Astrocyte (in vitro differentiated cells and primary cell): ENCODE measurements around the gene ADGRB3. TPM values are rescaled to one million over a fixed set of nuclear protein-coding genes. Genes with fewer than 3 reads are reported as not detected.

Experiments used
- DNase-seq: peaks from one replicate; pipeline ENCODE4 v3.0.0-alpha.2; 2010; ENCODE audit warnings: low read depth
- FAIRE-seq: peaks from 2 replicates; lab custom pipeline; 2011; peaks lifted over from hg19 to GRCh38; lab: Jason Lieb, UNC
- H2AFZ ChIP-seq: 2 replicates; pipeline ENCODE4 v1.6.0; 2012; ENCODE audit warnings: low read depth, low read length, inconsistent platforms
- H3K27ac ChIP-seq: 2 replicates; pipeline ENCODE4 v1.5.1; 2011; ENCODE audit warnings: low read depth, low read length, inconsistent platforms
- H3K27me3 ChIP-seq: 2 replicates; pipeline ENCODE4 v1.6.0; 2011; ENCODE audit warnings: low read length, inconsistent platforms; ENCODE audit not compliant: insufficient read depth
- H3K36me3 ChIP-seq: 2 replicates; pipeline ENCODE4 v1.5.1; 2011; ENCODE audit warnings: low read length, inconsistent platforms; ENCODE audit not compliant: insufficient read depth
- H3K4me1 ChIP-seq: 2 replicates; pipeline ENCODE4 v1.5.1; 2011; ENCODE audit warnings: low read length, inconsistent platforms; ENCODE audit not compliant: insufficient read depth
- H3K4me2 ChIP-seq: 2 replicates; pipeline ENCODE4 v1.6.0; 2012; ENCODE audit warnings: low read length, inconsistent platforms
- H3K4me3 ChIP-seq: 2 replicates; pipeline ENCODE4 v1.5.1; 2011; ENCODE audit warnings: low read depth, mild to moderate bottlenecking, low read length, inconsistent platforms; ENCODE audit not compliant: insufficient read depth
- H3K79me2 ChIP-seq: 2 replicates; pipeline ENCODE4 v1.6.0; 2012; ENCODE audit warnings: mild to moderate bottlenecking, low read length, inconsistent platforms; ENCODE audit not compliant: insufficient read depth
- H3K9ac ChIP-seq: 2 replicates; pipeline ENCODE4 v1.6.0; 2012; ENCODE audit warnings: mild to moderate bottlenecking, low read length, inconsistent platforms
- H3K9me3 ChIP-seq: 2 replicates; pipeline ENCODE4 v1.5.1; 2012; ENCODE audit warnings: low read depth, mild to moderate bottlenecking, low read length, inconsistent platforms; ENCODE audit not compliant: insufficient read depth
- H4K20me1 ChIP-seq: 2 replicates; pipeline ENCODE4 v1.6.0; 2012; ENCODE audit warnings: low read length, inconsistent platforms; ENCODE audit not compliant: insufficient read depth
- H3K27ac Mint-ChIP-seq: one replicate; pipeline ENCODE4 v1.8.0; 2021; ENCODE audit warnings: mild to moderate bottlenecking, mixed read lengths; ENCODE audit not compliant: unreplicated experiment
- H3K27me3 Mint-ChIP-seq: one replicate; pipeline ENCODE4 v1.8.0; 2021; ENCODE audit warnings: low read depth, mixed read lengths; ENCODE audit not compliant: unreplicated experiment
- H3K36me3 Mint-ChIP-seq: one replicate; pipeline ENCODE4 v1.8.0; 2021; ENCODE audit warnings: low read depth, mixed read lengths; ENCODE audit not compliant: unreplicated experiment
- H3K4me1 Mint-ChIP-seq: one replicate; pipeline ENCODE4 v1.8.0; 2021; ENCODE audit warnings: low read depth, mixed read lengths; ENCODE audit not compliant: unreplicated experiment
- H3K4me3 Mint-ChIP-seq: one replicate; pipeline ENCODE4 v1.8.0; 2021; ENCODE audit warnings: mild to moderate bottlenecking, moderate library complexity, mixed read lengths; ENCODE audit not compliant: unreplicated experiment
- H3K9me3 Mint-ChIP-seq: one replicate; pipeline ENCODE4 v1.8.0; 2021; ENCODE audit warnings: mild to moderate bottlenecking, mixed read lengths; ENCODE audit not compliant: unreplicated experiment
- EZH2 ChIP-seq: IDR thresholded peaks from 2 replicates; pipeline ENCODE4 v1.6.1; 2012; ENCODE audit warnings: mild to moderate bottlenecking, low read length, inconsistent platforms; ENCODE audit not compliant: insufficient read depth
- total RNA-seq: library from RNA; stranded (reverse); gene quantifications from 2 replicates; pipeline ENCODE4 v1.2.1, GENCODE V29; 2021
- TF ChIP-seq, protein P1 (sequence below): IDR thresholded peaks from 2 replicates; pipeline ENCODE4 v1.5.1; 2011; ENCODE audit warnings: low read depth, mild to moderate bottlenecking, inconsistent platforms, low read length, moderate library complexity; ENCODE audit not compliant: insufficient read depth

The ADGRB3 gene
- total RNA-seq, 1 donor from 2014 or later: 0.77 TPM

DNA sequence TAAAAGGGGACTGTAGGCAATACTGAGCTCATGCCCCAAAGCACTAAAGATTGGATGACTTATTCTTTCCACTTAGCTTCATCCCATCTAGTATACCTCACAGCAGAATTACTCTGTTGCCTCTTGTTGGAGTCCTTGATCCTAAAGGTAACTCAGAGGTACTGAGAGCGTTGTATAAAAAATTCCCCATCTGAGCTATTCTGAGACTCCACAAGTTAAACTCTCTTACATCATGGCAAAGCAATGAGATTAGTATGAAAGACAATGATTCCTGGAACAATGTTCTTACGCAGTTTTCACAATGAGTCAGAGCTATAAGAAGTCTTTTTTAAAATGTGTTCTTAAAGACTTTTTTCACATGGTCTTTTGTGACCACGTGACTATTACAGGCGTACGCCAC lies 370.1 kb downstream of the ADGRB3 start:
- H4K20me1 ChIP-seq: no peaks in the 10 kb centered on the region
- peak overlapping the region; percentile 37 for H3K27ac ChIP-seq
- H3K4me1 ChIP-seq: peaks cover 6% of the 10 kb centered on the region
- Mint-ChIP-seq H3K4me3 (no peak overlapping the region), H3K9me3 (no peaks in the 10 kb centered on the region), H3K36me3 (no peaks in the 10 kb centered on the region), H3K27ac (no peak overlapping the region), H3K4me1 (peaks cover 13% of the 10 kb centered on the region), H3K27me3 (no peaks in the 10 kb centered on the region)
- no peaks in the 10 kb centered on the region for H3K79me2 ChIP-seq
- H3K27me3 ChIP-seq: no peaks in the 10 kb centered on the region
- peak overlapping the region; percentile 58 for H2AFZ ChIP-seq
- FAIRE-seq (no peak), DNase-seq (peak; percentile 75)
- peak overlapping the region; percentile 2 for H3K4me2 ChIP-seq
- H3K4me3 ChIP-seq: no peak overlapping the region
- no peak overlapping the region for H3K9ac ChIP-seq
- TF ChIP-seq EZH2: no peak
- TF ChIP-seq, protein P1, sequence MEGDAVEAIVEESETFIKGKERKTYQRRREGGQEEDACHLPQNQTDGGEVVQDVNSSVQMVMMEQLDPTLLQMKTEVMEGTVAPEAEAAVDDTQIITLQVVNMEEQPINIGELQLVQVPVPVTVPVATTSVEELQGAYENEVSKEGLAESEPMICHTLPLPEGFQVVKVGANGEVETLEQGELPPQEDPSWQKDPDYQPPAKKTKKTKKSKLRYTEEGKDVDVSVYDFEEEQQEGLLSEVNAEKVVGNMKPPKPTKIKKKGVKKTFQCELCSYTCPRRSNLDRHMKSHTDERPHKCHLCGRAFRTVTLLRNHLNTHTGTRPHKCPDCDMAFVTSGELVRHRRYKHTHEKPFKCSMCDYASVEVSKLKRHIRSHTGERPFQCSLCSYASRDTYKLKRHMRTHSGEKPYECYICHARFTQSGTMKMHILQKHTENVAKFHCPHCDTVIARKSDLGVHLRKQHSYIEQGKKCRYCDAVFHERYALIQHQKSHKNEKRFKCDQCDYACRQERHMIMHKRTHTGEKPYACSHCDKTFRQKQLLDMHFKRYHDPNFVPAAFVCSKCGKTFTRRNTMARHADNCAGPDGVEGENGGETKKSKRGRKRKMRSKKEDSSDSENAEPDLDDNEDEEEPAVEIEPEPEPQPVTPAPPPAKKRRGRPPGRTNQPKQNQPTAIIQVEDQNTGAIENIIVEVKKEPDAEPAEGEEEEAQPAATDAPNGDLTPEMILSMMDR: no peak
- no peaks in the 10 kb centered on the region for H3K36me3 ChIP-seq
- no peaks in the 10 kb centered on the region for H3K9me3 ChIP-seq

DNA sequence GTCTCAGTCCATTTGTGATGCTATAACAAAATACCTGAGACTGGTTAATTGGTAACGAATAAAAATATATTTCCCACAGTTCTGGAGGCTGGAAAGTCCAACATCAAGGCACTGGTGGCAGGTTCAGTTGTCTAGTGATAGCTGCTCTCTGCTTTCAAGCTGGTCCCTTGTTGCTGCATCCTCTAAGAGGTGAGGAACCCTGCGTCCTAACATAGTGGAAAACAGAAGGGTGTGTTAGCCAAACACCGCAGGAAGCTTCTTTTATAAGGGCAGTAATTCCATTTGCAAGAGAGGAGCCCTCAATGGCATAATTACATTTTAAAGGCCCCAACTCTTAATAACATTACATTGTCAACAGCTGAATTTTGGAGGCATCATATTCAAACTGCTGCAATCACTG lies 372.7 kb downstream of the ADGRB3 start:
- no peak for TF ChIP-seq EZH2
- TF ChIP-seq, protein P1: no peak
- H3K4me3 ChIP-seq: no peak overlapping the region
- H3K36me3 ChIP-seq: no peaks in the 10 kb centered on the region
- H3K9me3 ChIP-seq: no peaks in the 10 kb centered on the region
- Mint-ChIP-seq H3K9me3 (no peaks in the 10 kb centered on the region), H3K4me3 (no peak overlapping the region), H3K27ac (no peak overlapping the region), H3K27me3 (no peaks in the 10 kb centered on the region), H3K4me1 (peaks cover 17% of the 10 kb centered on the region), H3K36me3 (no peaks in the 10 kb centered on the region)
- no peaks in the 10 kb centered on the region for H3K79me2 ChIP-seq
- H4K20me1 ChIP-seq: no peaks in the 10 kb centered on the region
- no peaks in the 10 kb centered on the region for H3K27me3 ChIP-seq
- H2AFZ ChIP-seq: no peak overlapping the region
- no peak overlapping the region for H3K27ac ChIP-seq
- H3K4me2 ChIP-seq: no peak overlapping the region
- DNase-seq (no peak), FAIRE-seq (no peak)
- no peak overlapping the region for H3K9ac ChIP-seq
- peaks cover 6% of the 10 kb centered on the region for H3K4me1 ChIP-seq

DNA sequence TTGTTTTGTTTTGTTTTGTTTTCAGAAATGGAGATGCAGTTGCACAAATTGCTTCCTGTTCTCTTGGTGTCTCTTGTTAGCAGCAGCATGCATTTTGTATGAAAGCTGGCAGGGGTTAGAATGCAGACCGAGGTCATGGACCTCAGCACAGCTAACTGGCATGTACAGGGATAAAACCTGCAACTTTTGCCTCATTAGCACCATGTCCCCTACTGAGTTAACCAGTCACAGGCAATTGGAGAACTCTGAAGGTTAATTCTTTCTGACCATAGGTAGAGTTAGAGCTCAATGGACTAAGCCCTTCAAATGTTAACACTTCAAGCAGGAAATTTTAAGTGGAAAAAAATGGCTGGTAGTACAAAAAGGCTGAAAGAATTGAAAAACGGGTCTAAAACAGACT lies 377.1 kb downstream of the ADGRB3 start:
- Histone ChIP-seq H2AFZ (no peak overlapping the region), H3K4me1 (no peaks in the 10 kb centered on the region), H3K36me3 (no peaks in the 10 kb centered on the region), H3K9ac (no peak overlapping the region), H3K79me2 (no peaks in the 10 kb centered on the region), H3K4me3 (no peak overlapping the region), H3K27ac (no peak overlapping the region), H3K9me3 (no peaks in the 10 kb centered on the region), H4K20me1 (no peaks in the 10 kb centered on the region), H3K27me3 (no peaks in the 10 kb centered on the region), H3K4me2 (no peak overlapping the region)
- TF ChIP-seq, protein P1: no peak
- no peak for TF ChIP-seq EZH2
- Mint-ChIP-seq H3K9me3 (no peaks in the 10 kb centered on the region), H3K27me3 (no peaks in the 10 kb centered on the region), H3K36me3 (no peaks in the 10 kb centered on the region), H3K4me3 (no peak overlapping the region), H3K27ac (no peak overlapping the region), H3K4me1 (peaks cover 4% of the 10 kb centered on the region)
- DNase-seq (no peak), FAIRE-seq (no peak)
